GM19452 (cell line): ENCODE results near the gene CEP70.

ENCODE experiments used
- ATAC-seq: cut with Tn5 transposase; IDR thresholded peaks from one replicate; pipeline ENCODE4 v1.9.1; 2021; ENCODE audit not compliant: unreplicated experiment

Gene CEP70

GRCh38 chr3:138472141-138472825 is 121.8 kb downstream of the CEP70 start:
- ATAC-seq, result no peak

- ATAC-seq, result no peak
These were observed 122.6 kb downstream of the CEP70 start for GRCh38 chr3:138471481-138471880.

GRCh38 chr3:138470687-138471086 is 123.4 kb downstream of the CEP70 start:
- no peak for ATAC-seq

GRCh38 chr3:138469874-138470273 is 124.2 kb downstream of the CEP70 start:
- no peak for ATAC-seq

- no peak for ATAC-seq
These were observed 125.2 kb downstream of the CEP70 start for GRCh38 chr3:138468886-138469285.

GRCh38 chr3:138468451-138468850 is 125.6 kb downstream of the CEP70 start:
- ATAC-seq, result no peak

- ATAC-seq, result no peak
These were observed 126.1 kb downstream of the CEP70 start for GRCh38 chr3:138467931-138468330.

GRCh38 chr3:138465925-138466324 is 128.1 kb downstream of the CEP70 start:
- no peak for ATAC-seq

- ATAC-seq, result no peak
These were observed 128.6 kb downstream of the CEP70 start for GRCh38 chr3:138465451-138465850.

- no peak for ATAC-seq
These were observed 129.6 kb downstream of the CEP70 start for GRCh38 chr3:138464491-138464860.

- no peak for ATAC-seq
These were observed 130.2 kb downstream of the CEP70 start for GRCh38 chr3:138463724-138464490.

- no peak for ATAC-seq
These were observed 132.2 kb downstream of the CEP70 start for GRCh38 chr3:138461896-138462295.

GRCh38 chr3:138461246-138461645 is 132.8 kb downstream of the CEP70 start:
- ATAC-seq, result no peak

- no peak for ATAC-seq
These were observed 133.4 kb downstream of the CEP70 start for GRCh38 chr3:138460536-138461205.

GRCh38 chr3:138459619-138460535 is 134.2 kb downstream of the CEP70 start:
- ATAC-seq, result no peak

- no peak for ATAC-seq
These were observed 135.1 kb downstream of the CEP70 start for GRCh38 chr3:138458774-138459499.

- ATAC-seq, result no peak
These were observed 136.0 kb downstream of the CEP70 start for GRCh38 chr3:138457863-138458735.

- no peak for ATAC-seq
These were observed 136.8 kb downstream of the CEP70 start for GRCh38 chr3:138456961-138457862.
